ENCODE data around the gene LRP1B.

LRP1B gene

GRCh38 chr2:141035846-141036420, 1094.9 kb downstream of the LRP1B start:
- Histone ChIP-seq H3K4me2 (no peak overlapping the region), H3K9me3 (no peaks in the 10 kb centered on the region), H4K20me1 (no peaks in the 10 kb centered on the region), H3K36me3 (no peaks in the 10 kb centered on the region), H3K4me3 (no peak overlapping the region), H3K27me3 (no peaks in the 10 kb centered on the region), H3K27ac (no peak overlapping the region), H3K4me1 (no peaks in the 10 kb centered on the region), H3K9ac (no peak overlapping the region)
- no peak for TF ChIP-seq Cebpa-rat (IDR thresholded peaks at IDR 0.05)

GRCh38 chr2:141029428-141030078, 1101.3 kb downstream of the LRP1B start:
- Histone ChIP-seq H3K9me3 (no peaks in the 10 kb centered on the region), H3K36me3 (no peaks in the 10 kb centered on the region), H3K4me1 (no peaks in the 10 kb centered on the region), H3K9ac (no peak overlapping the region), H3K4me2 (no peak overlapping the region), H3K4me3 (no peak overlapping the region), H4K20me1 (no peaks in the 10 kb centered on the region), H3K27ac (no peak overlapping the region), H3K27me3 (no peaks in the 10 kb centered on the region)
- no peak for TF ChIP-seq Cebpa-rat (IDR thresholded peaks at IDR 0.05)

- H3K27me3 ChIP-seq: no peaks in the 10 kb centered on the region
- H3K4me2 ChIP-seq: no peak overlapping the region
- no peaks in the 10 kb centered on the region for H4K20me1 ChIP-seq
- H3K27ac ChIP-seq: no peak overlapping the region
- H3K36me3 ChIP-seq: no peaks in the 10 kb centered on the region
- H3K9ac ChIP-seq: no peak overlapping the region
- H3K4me1 ChIP-seq: no peaks in the 10 kb centered on the region
- no peak for TF ChIP-seq Cebpa-rat (IDR thresholded peaks at IDR 0.05)
- no peak overlapping the region for H3K4me3 ChIP-seq
- no peaks in the 10 kb centered on the region for H3K9me3 ChIP-seq
Observed at GRCh38 chr2:141027221-141027620, 1103.6 kb downstream of the LRP1B start.

- Histone ChIP-seq H3K9ac (no peak overlapping the region), H4K20me1 (no peaks in the 10 kb centered on the region), H3K4me2 (no peak overlapping the region), H3K27ac (no peak overlapping the region), H3K4me1 (no peaks in the 10 kb centered on the region), H3K36me3 (no peaks in the 10 kb centered on the region), H3K4me3 (no peak overlapping the region), H3K9me3 (no peaks in the 10 kb centered on the region), H3K27me3 (no peaks in the 10 kb centered on the region)
- TF ChIP-seq Cebpa-rat (IDR thresholded peaks at IDR 0.05): no peak
Observed at GRCh38 chr2:141021611-141022010, 1109.2 kb downstream of the LRP1B start.

- no peaks in the 10 kb centered on the region for H3K9me3 ChIP-seq
- no peak for TF ChIP-seq Cebpa-rat (IDR thresholded peaks at IDR 0.05)
Observed at GRCh38 chr2:141021109-141021508, 1109.7 kb downstream of the LRP1B start.

GRCh38 chr2:141020346-141020745, 1110.5 kb downstream of the LRP1B start:
- Histone ChIP-seq H3K4me1 (peaks cover 11% of the 10 kb centered on the region), H3K27ac (no peak overlapping the region), H3K9me3 (no peaks in the 10 kb centered on the region), H3K9ac (no peak overlapping the region), H3K4me2 (no peak overlapping the region), H3K36me3 (no peaks in the 10 kb centered on the region), H4K20me1 (no peaks in the 10 kb centered on the region), H3K4me3 (no peak overlapping the region), H3K27me3 (no peaks in the 10 kb centered on the region)
- TF ChIP-seq Cebpa-rat (IDR thresholded peaks at IDR 0.05): no peak

More at GRCh38 chr2:141021109-141021508, 1109.7 kb downstream of the LRP1B start:
- Histone ChIP-seq H3K4me2 (no peak overlapping the region), H3K27ac (no peak overlapping the region), H3K9ac (no peak overlapping the region), H3K4me3 (no peak overlapping the region), H4K20me1 (no peaks in the 10 kb centered on the region), H3K36me3 (no peaks in the 10 kb centered on the region), H3K27me3 (no peaks in the 10 kb centered on the region), H3K4me1 (peaks cover 3% of the 10 kb centered on the region)

- Histone ChIP-seq H3K27ac (no peak overlapping the region), H3K27me3 (no peaks in the 10 kb centered on the region), H3K9ac (no peak overlapping the region), H3K36me3 (no peaks in the 10 kb centered on the region), H4K20me1 (no peaks in the 10 kb centered on the region), H3K4me2 (peak overlapping the region; percentile 59), H3K4me3 (no peak overlapping the region), H3K9me3 (no peaks in the 10 kb centered on the region), H3K4me1 (peaks cover 19% of the 10 kb centered on the region)
- no peak for TF ChIP-seq Cebpa-rat (IDR thresholded peaks at IDR 0.05)
Observed at GRCh38 chr2:141015341-141016047, 1115.3 kb downstream of the LRP1B start.

GRCh38 chr2:141003967-141004657, 1126.7 kb downstream of the LRP1B start:
- TF ChIP-seq Cebpa-rat (IDR thresholded peaks at IDR 0.05): no peak
- Histone ChIP-seq H3K9ac (no peak overlapping the region), H3K36me3 (no peaks in the 10 kb centered on the region), H3K9me3 (no peaks in the 10 kb centered on the region), H4K20me1 (no peaks in the 10 kb centered on the region), H3K4me3 (no peak overlapping the region), H3K27me3 (no peaks in the 10 kb centered on the region), H3K27ac (no peak overlapping the region), H3K4me2 (no peak overlapping the region), H3K4me1 (no peaks in the 10 kb centered on the region)

- Histone ChIP-seq H3K4me2 (no peak overlapping the region), H3K27me3 (no peaks in the 10 kb centered on the region), H3K4me1 (no peaks in the 10 kb centered on the region), H3K27ac (no peak overlapping the region), H3K9me3 (no peaks in the 10 kb centered on the region), H3K36me3 (no peaks in the 10 kb centered on the region), H3K9ac (no peak overlapping the region), H3K4me3 (no peak overlapping the region), H4K20me1 (no peaks in the 10 kb centered on the region)
- TF ChIP-seq Cebpa-rat (IDR thresholded peaks at IDR 0.05): no peak
Observed at GRCh38 chr2:141001750-141002149, 1129.1 kb downstream of the LRP1B start.

GRCh38 chr2:140998577-140998976, 1132.2 kb downstream of the LRP1B start:
- Histone ChIP-seq H3K27ac (no peak overlapping the region), H3K4me1 (no peaks in the 10 kb centered on the region), H3K4me2 (no peak overlapping the region), H4K20me1 (no peaks in the 10 kb centered on the region), H3K9me3 (no peaks in the 10 kb centered on the region), H3K4me3 (no peak overlapping the region), H3K36me3 (no peaks in the 10 kb centered on the region), H3K27me3 (no peaks in the 10 kb centered on the region), H3K9ac (no peak overlapping the region)
- TF ChIP-seq Cebpa-rat (IDR thresholded peaks at IDR 0.05): no peak
